Heart left ventricle (tissue), 16 donors: ENCODE results near the gene GPC3. TPM values are rescaled to one million over a fixed set of nuclear protein-coding genes. Genes with fewer than 3 reads are reported as not detected.

Experiments
- ATAC-seq, 4 donors: fragments of 200-7000 bp; cut with Tn5 transposase; one replicate each; pipeline ENCODE4 v1.9.1; 2020 to 2022; ENCODE audit warnings: moderate library complexity in 4 of 4, mild to moderate bottlenecking in 3 of 4, moderate number of reproducible peaks in 1 of 4
- DNase-seq, 5 donors: peaks; one replicate each; pipeline ENCODE4 v3.0.0-alpha.2; 2020
- H3K27ac ChIP-seq, 12 donors: fragments of 200-600 bp; sonication (generic) in 4 of 12; one replicate each; pipeline versions ENCODE4 v1.5.0 to v1.8.0; 2016 to 2022; ENCODE audit warnings: mild to moderate bottlenecking in 2 of 12
- H3K27me3 ChIP-seq, 9 donors: fragments of 200-600 bp; sonication (generic) in 2 of 9; one replicate each; pipeline versions ENCODE4 v1.5.1 to v1.8.0; 2016 to 2022; ENCODE audit warnings: mild to moderate bottlenecking in 3 of 9
- H3K36me3 ChIP-seq, 9 donors: fragments of 200-600 bp; sonication (generic) in 2 of 9; one replicate each; pipeline versions ENCODE4 v1.5.0 to v1.8.0; 2018 to 2022; ENCODE audit warnings: mild to moderate bottlenecking in 2 of 9
- H3K4me1 ChIP-seq, 12 donors: fragments of 200-600 bp; sonication (generic) in 4 of 12; one replicate each; pipeline versions ENCODE4 v1.5.0 to v1.8.0; 2016 to 2022; ENCODE audit warnings: mild to moderate bottlenecking in 3 of 12
- H3K4me3 ChIP-seq, 12 donors: fragments of 200-600 bp; sonication (generic) in 4 of 12; one replicate each; pipeline versions ENCODE4 v1.5.0 to v1.8.0; 2017 to 2022; ENCODE audit warnings: mild to moderate bottlenecking in 9 of 12, moderate library complexity in 4 of 12
- H3K9me3 ChIP-seq, 12 donors: fragments of 200-600 bp; sonication (generic) in 4 of 12; one replicate each; pipeline versions ENCODE4 v1.5.0 to v1.8.0; 2016 to 2022; ENCODE audit warnings: mild to moderate bottlenecking in 1 of 12
- POLR2A ChIP-seq, 2 donors: fragments of 450-650 bp; IDR thresholded peaks; one replicate each; pipeline ENCODE4 v1.6.1; 2017; ENCODE audit warnings: antibody characterized with exemption in 2 of 2, mild to moderate bottlenecking in 2 of 2, moderate library complexity in 2 of 2
- WGBS, 4 donors: extraction: QIAGEN DNeasy Blood & Tissue Kit in 2 of 4; methylation state at CpG; one replicate each; pipeline versions ENCODE4 v1.1.5 to v1.1.7; 2013 to 2018; 5-methylcytosine and 5-hydroxymethylcytosine counted together
- intact Hi-C, 10 donors: fragments of 100-400 bp; cut with DNase I; formaldehyde crosslinking; loops; one replicate each; pipeline versions ENCODE4 v1.11.1 to v1.14.2; 2022
- polyA plus RNA-seq, 2 donors: library from polyadenylated mRNA; stranded (reverse); fragments of 200-250 nt; gene quantifications; one replicate each; pipeline ENCODE4 v1.2.3, GENCODE V29; 2013
- total RNA-seq, 9 donors: library from RNA; depleted of rRNA in 2 of 9; stranded (reverse); fragments of >200 nt in 2 of 9; fragmentation: NEBNext Ultra II Directional in 3 of 9; extraction: Animal tissue kit (Norgen Biotek cat#: 25700) in 3 of 9; gene quantifications; one replicate each; pipeline versions ENCODE4 v1.1.0 to v1.2.4, GENCODE V29; 2016 to 2023
- TF ChIP-seq, protein P1 (sequence below), 12 donors: fragments of 200-600 bp; sonication (generic) in 4 of 12; IDR thresholded peaks; one replicate each; pipeline versions ENCODE4 v1.5.0 to v1.8.0; 2018 to 2022; ENCODE audit warnings: antibody characterized with exemption in 12 of 12, mild to moderate bottlenecking in 5 of 12
- donor health status: ischemic (EF 13 %, LVEDD 7.1; RV severe dilation, severe dysfunction).
- donor health status: healthy with polysubstance abuse.
- donor health status: DM: no; HTN: yes; CAD: no.
- donor health status: DM: no; HTN: no; CAD: no.
- donor health status: ischemic (EF 25% LVEDD 6.9; RV normal size, moderate dysfunction).
- donor health status: ischemic (EF 25% LVEDD 5.7; RV mildly dilated, moderate dysfunction).
- donor health status: healthy.
- donor health status: DM: yes; HTN: yes; CAD: no.
- donor health status: ischemic (EF 35%, LVEDD 5.7; RV mildly dilated, moderate dysfunction).
- donor health status: nonischemic (EF 11% LVEDD 7.7; RV severe dilation, severe dysfunction).
- donor health status: DM: yes; HTN: yes; CAD: no.
- donor health status: PGD.
- donor health status: ischemic (EF 29% LVEDD 5.4; RV normal size, mild dysfunction).
- donor health status: nonischemic (EF 23%, LVEDD 6.1; RV moderate dilation, normal function).

GPC3 gene
- total and polyA plus RNA-seq, 11 donors = 0.19 to 16.9 (median 2.8) TPM

GRCh38 chrX:133604801-133605200 is 380.6 kb downstream of the GPC3 start:
- 76 to 89% (median 85%) methylated on average over 7 of the region's 7 CpGs for WGBS, 4 donors
- Histone ChIP-seq H3K27me3 (peaks cover 0 to 12% (median 0%) of the 10 kb centered on the region in 9 donors), H3K9me3 (no peaks in the 10 kb centered on the region), H3K4me1 (peaks cover 0 to 19% (median 0%) of the 10 kb centered on the region in 12 donors), H3K4me3 (no peak overlapping the region), H3K36me3 (no peaks in the 10 kb centered on the region), H3K27ac (no peak overlapping the region)
- TF ChIP-seq POLR2A (IDR thresholded peaks at IDR 0.05) = no peak
- TF ChIP-seq, protein P1, sequence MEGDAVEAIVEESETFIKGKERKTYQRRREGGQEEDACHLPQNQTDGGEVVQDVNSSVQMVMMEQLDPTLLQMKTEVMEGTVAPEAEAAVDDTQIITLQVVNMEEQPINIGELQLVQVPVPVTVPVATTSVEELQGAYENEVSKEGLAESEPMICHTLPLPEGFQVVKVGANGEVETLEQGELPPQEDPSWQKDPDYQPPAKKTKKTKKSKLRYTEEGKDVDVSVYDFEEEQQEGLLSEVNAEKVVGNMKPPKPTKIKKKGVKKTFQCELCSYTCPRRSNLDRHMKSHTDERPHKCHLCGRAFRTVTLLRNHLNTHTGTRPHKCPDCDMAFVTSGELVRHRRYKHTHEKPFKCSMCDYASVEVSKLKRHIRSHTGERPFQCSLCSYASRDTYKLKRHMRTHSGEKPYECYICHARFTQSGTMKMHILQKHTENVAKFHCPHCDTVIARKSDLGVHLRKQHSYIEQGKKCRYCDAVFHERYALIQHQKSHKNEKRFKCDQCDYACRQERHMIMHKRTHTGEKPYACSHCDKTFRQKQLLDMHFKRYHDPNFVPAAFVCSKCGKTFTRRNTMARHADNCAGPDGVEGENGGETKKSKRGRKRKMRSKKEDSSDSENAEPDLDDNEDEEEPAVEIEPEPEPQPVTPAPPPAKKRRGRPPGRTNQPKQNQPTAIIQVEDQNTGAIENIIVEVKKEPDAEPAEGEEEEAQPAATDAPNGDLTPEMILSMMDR (IDR thresholded peaks at IDR 0.05) = no peak
- DNase-seq = no peak
- intact Hi-C loops = loop anchor here in 1 of 10 donors (5.0 kb wide), 1 partner anchor 68 kb away; no protein-coding TSS in a partner anchor
- no peak for ATAC-seq

DNA sequence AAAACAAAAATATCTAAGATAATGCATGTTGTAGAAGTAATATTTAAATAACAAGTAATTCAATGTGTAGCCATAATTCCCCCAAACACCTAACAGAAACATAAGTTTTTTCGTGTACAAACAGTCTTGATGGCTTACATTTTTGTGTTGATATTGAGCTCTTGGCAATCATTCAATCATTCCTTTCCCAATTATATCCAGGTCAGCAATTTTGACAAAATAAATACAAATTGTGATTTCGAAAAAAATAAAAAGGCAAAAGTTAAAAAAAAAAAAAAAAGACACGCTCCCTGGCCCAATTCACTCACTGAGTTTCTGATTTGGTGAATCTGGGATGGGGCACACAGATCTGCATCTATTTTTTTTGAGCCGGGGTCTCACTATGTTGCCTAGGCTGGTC is 382.5 kb downstream of the GPC3 start:
- Histone ChIP-seq H3K9me3 (no peaks in the 10 kb centered on the region), H3K27me3 (peaks cover 0 to 12% (median 0%) of the 10 kb centered on the region in 9 donors), H3K4me1 (peaks cover 0 to 9% (median 0%) of the 10 kb centered on the region in 12 donors), H3K27ac (no peak overlapping the region), H3K4me3 (no peak overlapping the region), H3K36me3 (no peaks in the 10 kb centered on the region)
- ATAC-seq = no peak
- TF ChIP-seq POLR2A (IDR thresholded peaks at IDR 0.05) = no peak
- TF ChIP-seq, protein P1 (IDR thresholded peaks at IDR 0.05) = no peak
- no peak for DNase-seq
- 67 to 99% (median 87%) methylated on average over 4 of the region's 4 CpGs for WGBS, 4 donors
- intact Hi-C loops = loop anchor here in 1 of 10 donors (5.0 kb wide), 1 partner anchor 66 kb away; no protein-coding TSS in a partner anchor

DNA sequence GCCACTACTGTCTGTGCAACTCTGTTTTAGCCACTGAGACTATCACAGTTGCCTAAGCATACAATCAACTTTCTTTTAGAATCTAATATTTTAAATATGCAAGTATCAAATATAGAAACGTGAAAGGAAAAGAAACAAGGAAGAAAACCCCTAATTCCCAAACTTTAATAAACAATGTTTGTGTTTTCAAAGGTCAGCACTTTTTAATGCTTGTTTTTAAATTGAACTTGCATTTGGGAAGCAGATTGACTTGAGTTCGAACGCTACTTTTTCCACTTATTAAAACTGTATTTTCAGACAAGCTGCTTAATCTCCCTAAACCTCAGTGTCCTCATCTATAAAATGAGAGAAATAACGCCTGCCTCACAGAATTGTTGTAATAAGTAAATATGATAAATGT is 384.3 kb downstream of the GPC3 start:
- WGBS, 4 donors = 68 to 92% (median 80%) methylated on average over 4 of the region's 4 CpGs
- ATAC-seq = no peak
- intact Hi-C loops = loop anchor here in 1 of 10 donors (5.0 kb wide), 1 partner anchor 64 kb away; no protein-coding TSS in a partner anchor

GRCh38 chrX:133600536-133600935 is 384.9 kb downstream of the GPC3 start:
- Histone ChIP-seq H3K4me1 (no peaks in the 10 kb centered on the region), H3K36me3 (no peaks in the 10 kb centered on the region), H3K4me3 (no peak overlapping the region), H3K9me3 (no peaks in the 10 kb centered on the region), H3K27me3 (peaks cover 0 to 12% (median 0%) of the 10 kb centered on the region in 9 donors), H3K27ac (no peak overlapping the region)
- intact Hi-C loops = loop anchor here in 1 of 10 donors (5.0 kb wide), 1 partner anchor 63 kb away; no protein-coding TSS in a partner anchor
- WGBS, 4 donors = 77 to 97% (median 86%) methylated on average over 1 of the region's 1 CpG
- ATAC-seq = no peak
- no peak for DNase-seq
- TF ChIP-seq, protein P1 (IDR thresholded peaks at IDR 0.05) = no peak
- TF ChIP-seq POLR2A (IDR thresholded peaks at IDR 0.05) = no peak

More for the DNA sequence above, 384.3 kb downstream of the GPC3 start:
- H3K4me3 ChIP-seq = no peak overlapping the region
- H3K27ac ChIP-seq = no peak overlapping the region
- no peak for TF ChIP-seq POLR2A (IDR thresholded peaks at IDR 0.05)
- TF ChIP-seq, protein P1 (IDR thresholded peaks at IDR 0.05) = no peak
- peaks cover 0 to 12% (median 0%) of the 10 kb centered on the region in 9 donors for H3K27me3 ChIP-seq
- H3K9me3 ChIP-seq = no peaks in the 10 kb centered on the region
- DNase-seq = no peak
- no peaks in the 10 kb centered on the region for H3K4me1 ChIP-seq
- H3K36me3 ChIP-seq = no peaks in the 10 kb centered on the region
